Astrocyte of the cerebellum (primary cell): ENCODE measurements around the gene MARCHF10.

Experiments
- DNase-seq: peaks from one replicate; pipeline ENCODE4 v3.0.0-alpha.2; 2011; ENCODE audit warnings: low read depth
- H3K4me3 ChIP-seq: 2 replicates; pipeline ENCODE4 v1.5.1; 2011; ENCODE audit warnings: mild to moderate bottlenecking, low read depth, low read length, moderate library complexity
- in situ Hi-C: cut with HindIII; loops from 2 replicates; pipeline ENCODE4 v1.10.0; 2017; ENCODE audit warnings: low sequenced_read_pairs
- TF ChIP-seq, protein P1 (sequence below): IDR thresholded peaks from 2 replicates; pipeline ENCODE4 v1.5.1; 2012; ENCODE audit warnings: low read length, low read depth, moderate library complexity, mild to moderate bottlenecking; ENCODE audit errors: missing control alignments

Gene MARCHF10

DNA sequence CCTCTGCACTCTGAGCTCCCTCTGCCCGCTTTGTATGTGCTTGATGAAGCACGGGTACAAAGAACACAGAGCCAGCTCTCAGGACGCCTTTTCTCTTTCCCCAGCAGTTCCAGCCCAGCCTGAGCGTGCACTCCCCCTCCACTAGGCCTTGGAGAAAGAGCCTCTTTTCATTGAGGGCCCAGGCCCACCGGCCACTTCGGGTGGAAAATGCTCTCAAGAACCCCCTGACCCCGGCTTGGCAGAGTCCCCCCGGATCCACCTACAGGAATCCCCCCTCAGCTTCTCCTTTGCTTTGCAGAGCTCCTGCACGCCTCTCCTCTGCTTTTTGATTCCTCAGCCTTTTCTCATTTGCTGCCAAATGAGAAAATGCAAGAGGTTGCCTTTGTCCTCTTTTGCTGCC lies 150.4 kb downstream of the MARCHF10 start:
- no peak overlapping the region for H3K4me3 ChIP-seq
- TF ChIP-seq, protein P1, sequence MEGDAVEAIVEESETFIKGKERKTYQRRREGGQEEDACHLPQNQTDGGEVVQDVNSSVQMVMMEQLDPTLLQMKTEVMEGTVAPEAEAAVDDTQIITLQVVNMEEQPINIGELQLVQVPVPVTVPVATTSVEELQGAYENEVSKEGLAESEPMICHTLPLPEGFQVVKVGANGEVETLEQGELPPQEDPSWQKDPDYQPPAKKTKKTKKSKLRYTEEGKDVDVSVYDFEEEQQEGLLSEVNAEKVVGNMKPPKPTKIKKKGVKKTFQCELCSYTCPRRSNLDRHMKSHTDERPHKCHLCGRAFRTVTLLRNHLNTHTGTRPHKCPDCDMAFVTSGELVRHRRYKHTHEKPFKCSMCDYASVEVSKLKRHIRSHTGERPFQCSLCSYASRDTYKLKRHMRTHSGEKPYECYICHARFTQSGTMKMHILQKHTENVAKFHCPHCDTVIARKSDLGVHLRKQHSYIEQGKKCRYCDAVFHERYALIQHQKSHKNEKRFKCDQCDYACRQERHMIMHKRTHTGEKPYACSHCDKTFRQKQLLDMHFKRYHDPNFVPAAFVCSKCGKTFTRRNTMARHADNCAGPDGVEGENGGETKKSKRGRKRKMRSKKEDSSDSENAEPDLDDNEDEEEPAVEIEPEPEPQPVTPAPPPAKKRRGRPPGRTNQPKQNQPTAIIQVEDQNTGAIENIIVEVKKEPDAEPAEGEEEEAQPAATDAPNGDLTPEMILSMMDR = no peak
- DNase-seq = no peak
- in situ Hi-C loops = no loop called here

DNA sequence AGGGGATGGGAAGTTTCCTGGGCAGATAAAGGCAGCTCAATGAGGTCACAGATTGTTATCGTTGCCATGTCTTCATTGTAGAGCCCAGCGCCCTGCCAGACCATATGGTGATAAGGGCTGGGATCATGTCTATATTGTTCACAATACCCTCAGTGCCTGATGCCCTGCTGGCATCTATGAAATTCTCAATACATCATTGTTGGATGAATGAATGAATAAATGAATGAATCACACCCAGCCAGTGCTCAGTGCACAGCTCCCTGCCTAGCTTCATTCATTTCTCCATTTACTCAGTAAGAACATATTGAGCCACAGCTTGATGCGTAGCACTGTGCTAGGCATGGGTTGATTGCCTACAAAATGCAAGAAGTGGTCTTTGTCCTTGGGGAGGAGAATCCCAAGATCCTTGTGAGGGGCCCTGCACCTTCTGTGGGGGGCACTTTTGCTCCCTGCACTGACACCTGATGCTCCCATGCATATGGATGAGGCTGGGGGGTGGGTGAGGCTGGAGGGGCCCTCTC lies 150.9 kb downstream of the MARCHF10 start:
- in situ Hi-C loops = no loop called here

DNA sequence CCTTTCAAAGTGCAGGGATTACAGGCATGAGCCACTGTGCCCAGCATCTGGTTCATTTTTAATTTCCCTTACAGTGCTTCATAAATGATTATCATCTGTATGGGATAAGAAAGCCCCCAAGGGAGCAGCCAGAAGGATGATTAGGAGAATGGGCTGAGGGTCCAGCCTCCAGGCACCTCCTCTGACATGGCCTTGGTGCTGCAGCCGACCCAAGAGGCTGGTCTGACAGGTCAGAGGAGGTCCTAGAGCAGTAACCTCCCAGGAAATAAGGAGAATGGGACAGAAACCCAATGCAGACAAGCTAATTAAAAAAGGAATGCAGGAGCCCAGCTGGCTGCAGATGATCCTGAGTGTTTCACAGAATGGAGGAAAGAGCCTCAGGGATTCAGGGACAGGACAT lies 151.7 kb downstream of the MARCHF10 start:
- in situ Hi-C loops = no loop called here
- TF ChIP-seq, protein P1 = no peak
- H3K4me3 ChIP-seq = no peak overlapping the region
- DNase-seq = no peak

More for the DNA sequence above, 150.9 kb downstream of the MARCHF10 start:
- H3K4me3 ChIP-seq = no peak overlapping the region
- TF ChIP-seq, protein P1 = no peak
- no peak for DNase-seq

DNA sequence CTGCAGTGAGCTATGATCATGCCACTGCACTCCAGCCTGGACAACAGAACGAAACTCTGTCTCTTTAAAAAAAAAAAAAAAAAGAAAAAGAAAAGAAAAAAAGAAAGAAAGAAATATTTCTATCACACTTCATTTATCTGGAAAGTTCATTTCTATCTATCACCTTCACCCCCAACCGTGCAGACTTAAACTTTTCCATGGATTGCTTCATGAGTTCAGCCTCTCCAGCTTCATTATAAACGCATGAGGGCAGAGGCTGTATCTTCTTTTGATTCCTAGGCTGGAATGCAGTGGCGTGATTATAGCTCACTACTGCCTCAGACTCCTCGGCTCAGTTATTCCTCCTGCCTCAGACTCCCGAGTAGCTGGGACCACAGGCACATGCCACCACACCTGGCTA lies 152.5 kb downstream of the MARCHF10 start:
- H3K4me3 ChIP-seq = no peak overlapping the region
- DNase-seq = no peak
- TF ChIP-seq, protein P1 = no peak
- in situ Hi-C loops = no loop called here

DNA sequence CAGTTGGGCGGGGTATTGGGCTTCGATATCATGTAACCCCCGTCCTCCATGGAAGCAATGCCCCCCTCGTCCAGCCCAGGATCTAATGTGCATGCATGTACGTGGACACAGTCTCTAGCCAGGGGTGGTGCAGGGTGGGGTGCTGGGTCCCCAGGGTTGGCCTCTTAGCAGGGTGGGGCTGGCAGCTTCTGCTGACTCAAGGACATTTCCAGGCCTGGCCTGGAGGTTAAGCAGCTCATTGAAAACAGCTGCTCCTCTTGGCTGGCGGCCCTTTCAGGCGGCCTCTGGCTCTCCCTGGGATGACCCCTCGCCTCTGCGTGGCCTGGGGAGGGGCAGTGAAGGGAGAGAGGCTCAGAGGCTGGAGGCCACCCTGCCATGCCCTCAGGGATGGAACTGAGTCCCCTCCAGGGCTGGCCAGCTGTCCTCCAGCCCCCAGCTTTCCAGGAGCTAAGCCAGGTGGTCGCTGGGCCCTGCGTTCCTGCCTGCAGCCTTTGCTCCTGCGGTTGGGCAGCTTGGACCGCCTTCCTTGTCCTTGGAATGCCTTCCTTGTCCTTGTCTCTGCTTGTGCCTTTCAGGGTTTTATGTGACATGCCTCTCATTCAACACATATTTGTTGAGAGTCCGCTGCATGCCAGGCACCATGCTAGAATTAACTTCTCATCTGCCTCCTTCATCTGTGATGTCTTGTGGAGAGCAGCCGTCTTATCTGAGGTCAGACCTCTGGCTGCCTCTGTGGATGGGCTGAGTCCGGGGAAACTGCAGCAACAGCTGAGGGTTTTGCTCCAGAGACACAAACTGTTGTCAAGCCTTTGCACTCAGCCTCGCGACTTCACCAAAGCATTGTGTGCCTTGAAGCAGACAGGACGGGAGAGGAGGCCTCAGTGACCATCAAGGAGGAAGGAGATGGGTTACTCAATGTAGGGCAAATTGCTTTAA lies 154.0 kb downstream of the MARCHF10 start:
- TF ChIP-seq, protein P1 = no peak
- in situ Hi-C loops = no loop called here
- H3K4me3 ChIP-seq = no peak overlapping the region
- DNase-seq = no peak

DNA sequence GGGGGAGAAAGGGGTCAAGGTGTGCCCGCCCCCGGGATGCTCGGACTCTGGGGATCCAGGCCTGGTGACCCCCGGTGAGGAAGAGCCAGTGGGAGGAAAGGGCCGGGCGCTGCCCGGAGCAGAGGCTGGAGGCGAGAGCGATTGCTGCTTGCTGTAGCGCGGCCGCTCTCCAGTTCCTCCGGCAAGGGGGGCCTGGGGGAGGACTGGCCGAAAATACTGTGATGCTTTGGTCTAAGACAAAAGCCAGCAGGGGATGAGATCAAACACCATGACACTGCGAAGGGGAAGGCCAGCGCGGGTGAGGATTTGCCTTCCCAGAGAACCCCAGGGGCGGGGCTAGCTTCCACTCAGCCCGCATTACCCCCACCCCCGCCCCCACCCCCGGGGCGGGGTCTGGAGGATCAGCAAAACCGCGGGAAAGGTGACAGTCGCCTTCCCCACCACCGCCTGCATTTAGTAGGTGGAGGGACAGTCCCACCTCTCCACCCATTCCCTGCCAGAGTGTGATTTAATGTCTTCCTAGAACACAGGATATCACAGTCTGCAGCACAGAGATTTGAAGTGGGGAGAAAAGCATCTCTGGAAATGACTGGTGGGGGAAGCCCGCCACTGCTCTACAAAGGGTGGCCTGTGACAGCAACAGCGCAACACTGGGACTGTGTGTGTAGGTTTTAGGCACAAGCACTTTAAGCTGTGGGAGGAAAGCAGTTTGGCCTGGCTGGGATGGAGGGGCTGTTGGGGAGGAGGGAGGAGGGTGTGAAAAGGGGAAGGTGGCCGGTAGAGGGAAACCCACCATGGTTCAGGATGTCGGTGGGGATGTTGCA lies 154.9 kb downstream of the MARCHF10 start:
- DNase-seq = no peak
- in situ Hi-C loops = no loop called here
- peak overlapping the region; percentile 22 for H3K4me3 ChIP-seq
- TF ChIP-seq, protein P1 = no peak
